Esophagus muscularis mucosa (tissue), 3 donors: Measurements from ENCODE around the gene SIDT2.

ENCODE experiments used
- POLR2A ChIP-seq: fragments of 450-650 bp; IDR thresholded peaks from one replicate; pipeline ENCODE4 v1.6.1; 2017; ENCODE audit warnings: antibody characterized with exemption, moderate library complexity, mild to moderate bottlenecking, low read depth
- TF ChIP-seq, protein P1 (sequence below), 3 experiments: fragments of 200-600 bp in 2 of 3; fragments of 450-650 bp in 1 of 3; sonication (generic) in 2 of 3; IDR thresholded peaks; one replicate each; pipeline ENCODE4 v1.5.1; 2017 to 2019; ENCODE audit warnings: antibody characterized with exemption in 3 of 3, mild to moderate bottlenecking in 2 of 3, moderate library complexity in 1 of 3

GRCh38 chr11:117189941-117190544 lies 11.5 kb downstream of the SIDT2 start:
- TF ChIP-seq, protein P1, sequence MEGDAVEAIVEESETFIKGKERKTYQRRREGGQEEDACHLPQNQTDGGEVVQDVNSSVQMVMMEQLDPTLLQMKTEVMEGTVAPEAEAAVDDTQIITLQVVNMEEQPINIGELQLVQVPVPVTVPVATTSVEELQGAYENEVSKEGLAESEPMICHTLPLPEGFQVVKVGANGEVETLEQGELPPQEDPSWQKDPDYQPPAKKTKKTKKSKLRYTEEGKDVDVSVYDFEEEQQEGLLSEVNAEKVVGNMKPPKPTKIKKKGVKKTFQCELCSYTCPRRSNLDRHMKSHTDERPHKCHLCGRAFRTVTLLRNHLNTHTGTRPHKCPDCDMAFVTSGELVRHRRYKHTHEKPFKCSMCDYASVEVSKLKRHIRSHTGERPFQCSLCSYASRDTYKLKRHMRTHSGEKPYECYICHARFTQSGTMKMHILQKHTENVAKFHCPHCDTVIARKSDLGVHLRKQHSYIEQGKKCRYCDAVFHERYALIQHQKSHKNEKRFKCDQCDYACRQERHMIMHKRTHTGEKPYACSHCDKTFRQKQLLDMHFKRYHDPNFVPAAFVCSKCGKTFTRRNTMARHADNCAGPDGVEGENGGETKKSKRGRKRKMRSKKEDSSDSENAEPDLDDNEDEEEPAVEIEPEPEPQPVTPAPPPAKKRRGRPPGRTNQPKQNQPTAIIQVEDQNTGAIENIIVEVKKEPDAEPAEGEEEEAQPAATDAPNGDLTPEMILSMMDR (IDR thresholded peaks at IDR 0.05) = no peak
- TF ChIP-seq POLR2A = no peak
